ENCODE data around the gene AGR3. TPM values are rescaled to one million over a fixed set of nuclear protein-coding genes. Genes with fewer than 3 reads are reported as not detected.

The AGR3 gene
- total RNA-seq, 1 experiment from 2014 or later: not detected

DNA sequence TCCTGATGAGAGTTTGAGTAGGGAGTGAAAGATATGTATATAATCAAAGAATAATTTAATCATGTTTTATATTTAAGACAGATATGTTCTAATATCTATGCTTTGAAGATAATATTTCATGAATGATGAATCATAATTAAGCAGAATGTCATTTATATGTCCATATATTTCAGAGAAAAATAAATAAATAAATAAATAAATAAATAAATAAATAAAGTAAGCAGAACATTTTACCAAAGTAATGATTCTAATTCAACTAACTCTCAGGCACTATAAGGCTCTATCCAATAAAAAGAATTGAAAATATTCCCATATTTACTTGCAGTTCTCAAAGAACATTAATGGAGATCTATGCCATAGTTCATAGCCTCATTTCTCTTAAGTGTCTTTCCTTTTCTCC lies 36.0 kb downstream of the AGR3 start:
- no peak for DNase-seq (ENCODE audit: low read depth)
- in situ Hi-C loops (cut with HindIII; ENCODE audit: low pct_unique_long_range_greater_than_20kb, low sequenced_read_pairs): no loop called here

DNA sequence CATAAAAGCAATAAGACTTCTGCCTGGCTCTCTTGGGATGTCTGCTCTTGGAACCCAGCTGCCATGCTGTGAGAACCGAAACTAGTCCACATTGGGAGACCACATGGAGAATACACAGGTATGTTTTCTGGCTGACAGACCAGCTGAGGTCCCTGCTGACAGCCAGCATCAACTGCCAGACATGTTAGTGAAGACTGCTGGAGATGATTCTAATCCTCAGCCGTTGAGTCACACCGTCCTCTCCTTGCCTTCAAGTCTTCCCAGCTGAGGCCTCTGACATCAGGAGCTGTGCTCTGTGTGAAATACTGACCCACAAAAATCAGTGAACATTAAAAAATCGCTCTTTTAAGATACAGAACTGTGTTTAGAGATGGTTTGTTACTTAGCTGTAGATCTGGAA lies 40.1 kb downstream of the AGR3 start:
- no peak for DNase-seq (ENCODE audit: low read depth)
- in situ Hi-C loops (cut with HindIII; ENCODE audit: low pct_unique_long_range_greater_than_20kb, low sequenced_read_pairs): no loop called here

DNA sequence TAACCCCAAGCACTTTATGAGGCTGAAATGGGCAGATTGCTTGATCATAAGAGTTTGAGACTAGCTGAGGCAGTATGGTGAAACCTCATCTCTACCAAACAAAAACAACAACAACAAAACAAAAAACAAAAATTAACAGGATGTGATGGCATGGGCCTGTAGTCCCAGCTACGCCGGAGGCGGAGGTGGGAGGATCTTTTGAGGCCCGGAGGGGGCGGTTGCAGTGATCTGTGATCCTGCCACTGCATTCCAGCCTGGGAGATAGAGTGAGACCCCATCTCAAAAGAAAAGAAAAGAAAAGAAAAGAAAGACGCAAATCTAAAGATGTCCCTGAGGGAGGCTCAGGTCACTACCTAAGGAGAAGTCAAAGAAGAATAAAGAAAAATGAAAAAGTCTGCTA lies 41.7 kb downstream of the AGR3 start:
- no peak for DNase-seq (ENCODE audit: low read depth)
- in situ Hi-C loops (cut with HindIII; ENCODE audit: low pct_unique_long_range_greater_than_20kb, low sequenced_read_pairs): no loop called here

DNA sequence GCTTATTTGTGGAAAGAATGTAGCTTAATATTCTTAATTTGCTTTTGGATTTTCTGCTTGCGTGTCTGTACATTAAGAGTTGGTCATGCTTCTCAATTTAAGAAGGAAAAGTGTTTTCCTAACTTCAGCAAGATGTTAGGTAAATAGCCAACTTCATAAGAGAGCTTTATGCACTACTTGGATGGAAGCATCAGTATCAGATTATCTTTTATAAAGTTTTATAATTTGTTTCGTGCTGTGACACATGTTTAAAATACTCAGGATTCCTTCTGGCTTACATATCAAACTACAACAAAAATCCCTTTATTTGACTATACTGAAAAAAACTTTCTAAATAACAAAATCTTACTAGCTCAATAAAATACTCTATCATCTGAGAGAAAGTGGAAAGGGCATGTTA lies 42.1 kb downstream of the AGR3 start:
- in situ Hi-C loops (cut with HindIII; ENCODE audit: low pct_unique_long_range_greater_than_20kb, low sequenced_read_pairs): no loop called here

DNA sequence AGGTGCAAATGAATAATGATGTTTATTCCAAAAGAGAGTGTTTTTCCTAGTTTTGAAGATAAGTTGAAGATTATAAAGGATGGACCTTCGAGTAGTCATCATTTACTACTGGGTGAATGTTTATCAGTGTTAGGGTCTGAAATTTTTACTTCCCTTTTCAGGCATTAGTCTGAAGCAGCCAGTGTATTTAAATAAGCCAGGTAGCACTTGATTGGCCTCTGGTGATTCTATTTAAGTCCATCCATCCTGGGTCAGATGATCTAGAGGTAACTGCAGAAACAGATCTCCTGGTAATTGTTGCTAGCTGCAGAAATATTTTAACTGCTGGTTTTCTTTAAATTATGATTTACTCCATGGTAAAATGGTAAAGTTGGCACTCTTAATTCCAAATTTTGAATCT lies 42.9 kb downstream of the AGR3 start:
- in situ Hi-C loops (cut with HindIII; ENCODE audit: low pct_unique_long_range_greater_than_20kb, low sequenced_read_pairs): no loop called here
- no peak for DNase-seq (ENCODE audit: low read depth)

More for the DNA sequence above, 42.1 kb downstream of the AGR3 start:
- DNase-seq (ENCODE audit: low read depth): no peak

DNA sequence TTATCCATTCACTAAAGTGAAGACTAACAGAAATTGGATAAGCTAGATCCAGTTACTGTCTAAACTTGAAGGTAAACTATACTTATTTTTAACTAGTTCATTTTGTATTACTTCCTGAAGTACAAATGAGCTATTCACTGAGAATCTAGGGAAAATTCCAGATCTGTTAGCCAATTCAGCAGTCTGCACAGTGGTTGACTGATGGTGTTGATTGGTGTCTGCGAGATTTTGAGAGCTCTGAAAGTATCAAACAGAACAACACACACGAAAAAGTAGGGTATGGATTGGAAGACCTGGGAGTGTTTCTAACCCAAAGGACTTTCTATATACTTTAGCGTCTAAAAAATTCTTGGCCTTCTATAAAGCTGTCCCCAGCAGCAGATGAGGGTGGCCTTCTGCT lies 43.4 kb downstream of the AGR3 start:
- in situ Hi-C loops (cut with HindIII; ENCODE audit: low pct_unique_long_range_greater_than_20kb, low sequenced_read_pairs): no loop called here
- DNase-seq (ENCODE audit: low read depth): no peak

DNA sequence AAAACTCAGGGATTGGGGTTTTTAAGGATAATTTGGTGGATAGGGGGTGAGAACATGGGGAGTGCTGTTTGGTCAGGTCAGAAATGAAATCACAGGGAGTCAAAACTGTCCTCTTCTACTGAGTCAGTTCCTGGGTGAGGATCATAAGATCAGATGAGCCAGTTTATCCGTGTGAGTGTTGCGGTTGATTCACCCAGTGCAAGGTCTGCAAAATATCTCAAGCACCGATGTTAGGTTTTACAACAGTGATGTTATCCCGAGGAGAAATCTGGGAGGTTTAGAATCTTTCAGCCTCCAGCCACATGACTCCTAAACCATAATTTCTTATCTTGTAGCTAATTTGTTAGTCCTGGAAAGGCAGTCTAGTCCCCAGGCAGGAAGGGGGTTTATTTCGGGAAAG lies 45.3 kb downstream of the AGR3 start:
- in situ Hi-C loops (cut with HindIII; ENCODE audit: low pct_unique_long_range_greater_than_20kb, low sequenced_read_pairs): no loop called here
- no peak for DNase-seq (ENCODE audit: low read depth)

DNA sequence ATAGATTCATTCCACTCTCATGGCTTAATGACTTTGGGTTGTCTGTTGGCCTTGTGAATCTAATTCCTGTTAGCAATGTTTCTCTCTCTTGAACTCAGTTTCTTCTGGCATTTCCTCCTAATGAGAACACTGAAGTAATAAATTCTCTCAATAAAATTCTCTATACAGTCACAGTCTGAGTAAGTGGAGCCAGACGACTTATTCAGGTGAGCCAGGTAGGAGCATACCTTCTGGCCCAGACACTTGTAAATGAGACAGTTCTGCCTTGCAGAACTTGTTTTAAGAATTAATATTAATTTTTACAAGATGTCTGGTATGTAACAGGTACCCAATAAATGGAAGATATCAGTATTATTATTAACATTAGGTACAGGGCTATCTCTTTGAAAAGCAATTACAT lies 48.4 kb downstream of the AGR3 start:
- no peak for DNase-seq (ENCODE audit: low read depth)
- in situ Hi-C loops (cut with HindIII; ENCODE audit: low pct_unique_long_range_greater_than_20kb, low sequenced_read_pairs): no loop called here

DNA sequence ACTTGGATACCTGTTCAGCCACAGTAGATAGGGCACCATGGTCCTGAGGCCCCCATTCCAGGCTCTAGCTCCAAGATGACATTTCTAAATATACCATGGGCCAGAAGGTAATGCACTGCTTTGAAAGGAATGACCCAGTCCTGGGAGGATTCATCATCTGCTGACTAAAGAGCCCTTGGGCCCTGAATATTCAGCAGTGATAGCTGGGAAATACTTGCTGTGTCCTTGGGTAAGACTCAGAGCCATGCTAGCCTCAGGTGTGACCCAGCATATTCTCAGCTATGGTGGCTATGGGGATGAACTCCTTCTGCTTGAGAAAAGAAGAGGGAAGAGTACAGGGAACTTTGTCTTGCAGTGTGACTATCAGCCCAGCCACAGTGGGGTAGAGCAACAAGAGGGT lies 55.7 kb downstream of the AGR3 start:
- DNase-seq (ENCODE audit: low read depth): no peak
- in situ Hi-C loops (cut with HindIII; ENCODE audit: low pct_unique_long_range_greater_than_20kb, low sequenced_read_pairs): no loop called here

DNA sequence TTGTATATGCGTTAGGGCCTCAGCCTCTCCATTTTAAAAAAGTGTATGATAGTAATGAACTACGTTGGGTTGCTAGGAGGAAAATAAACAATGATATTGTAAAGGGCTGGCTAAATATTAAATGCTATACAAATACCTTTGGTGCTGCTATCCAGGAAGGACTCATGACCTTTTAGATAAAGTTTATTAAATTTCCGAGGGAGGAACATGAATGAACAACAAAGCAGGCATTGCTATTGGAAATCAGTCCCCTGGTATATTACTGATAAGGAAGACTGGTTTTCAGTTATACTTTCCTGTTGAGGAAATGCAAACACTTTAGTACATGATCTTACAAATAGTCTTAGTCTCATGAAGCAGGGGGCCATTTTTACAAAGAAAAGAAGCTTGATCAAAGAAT lies 59.8 kb downstream of the AGR3 start:
- peak; percentile 47 for DNase-seq (ENCODE audit: low read depth)
- in situ Hi-C loops (cut with HindIII; ENCODE audit: low pct_unique_long_range_greater_than_20kb, low sequenced_read_pairs): no loop called here

DNA sequence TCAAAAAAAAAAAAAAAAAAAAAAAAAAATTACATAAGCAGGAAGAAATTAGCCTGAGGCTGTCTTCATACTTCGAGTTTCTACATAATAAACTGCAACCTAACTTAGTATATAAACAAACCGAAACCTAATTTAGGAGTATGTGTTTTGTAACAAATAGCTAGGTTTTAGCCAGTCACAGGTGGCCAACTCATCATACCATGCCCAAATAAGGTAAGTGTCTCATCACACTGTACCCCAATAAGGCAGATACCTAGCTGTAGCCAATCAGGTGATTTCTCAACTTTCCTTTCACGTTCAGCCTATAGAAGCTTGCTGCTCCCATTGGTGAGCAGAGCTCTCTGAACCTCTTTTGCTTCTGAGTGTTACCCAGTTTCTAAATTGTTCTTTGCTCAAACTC lies 63.1 kb downstream of the AGR3 start:
- DNase-seq (ENCODE audit: low read depth): no peak
- in situ Hi-C loops (cut with HindIII; ENCODE audit: low pct_unique_long_range_greater_than_20kb, low sequenced_read_pairs): no loop called here

DNA sequence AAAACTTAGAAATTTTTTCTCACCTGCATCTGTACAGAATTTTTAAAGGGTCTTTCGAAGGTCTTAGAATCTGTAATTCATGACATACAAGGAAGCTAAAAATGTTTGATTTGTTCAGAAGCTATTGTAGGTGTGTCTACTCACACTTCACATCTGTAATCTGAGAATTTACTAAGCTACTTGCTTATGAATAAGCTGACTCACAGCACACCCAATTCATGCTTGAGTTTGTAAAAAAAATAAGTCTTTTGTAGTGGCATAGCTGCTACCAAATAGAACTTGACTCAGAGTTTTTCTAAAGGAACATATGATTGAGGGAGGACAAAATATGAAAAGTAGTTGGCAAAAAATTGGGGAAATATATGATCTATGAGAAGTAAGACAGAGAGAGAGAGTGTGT lies 64.2 kb downstream of the AGR3 start:
- peak; percentile 67 for DNase-seq (ENCODE audit: low read depth)
- in situ Hi-C loops (cut with HindIII; ENCODE audit: low pct_unique_long_range_greater_than_20kb, low sequenced_read_pairs): no loop called here

DNA sequence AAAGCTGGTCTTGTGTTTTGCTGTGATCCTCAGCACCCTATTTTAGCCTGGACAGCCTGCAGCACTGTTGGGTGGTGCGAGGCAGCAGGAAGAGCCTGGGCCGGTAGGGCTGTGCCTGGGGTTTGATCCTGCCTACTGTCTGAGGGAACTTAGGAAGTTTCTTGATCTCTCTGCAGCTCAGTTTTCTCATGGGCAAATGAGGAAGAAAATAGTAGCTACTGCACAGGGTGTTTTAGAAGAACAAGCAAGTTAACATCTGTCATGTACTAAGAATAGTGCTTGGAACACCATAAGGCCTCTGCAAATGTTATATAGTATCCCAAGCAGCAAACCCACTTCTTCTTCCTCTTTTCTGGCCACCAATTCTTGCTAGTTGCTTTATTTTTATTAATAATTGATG lies 65.0 kb downstream of the AGR3 start:
- in situ Hi-C loops (cut with HindIII; ENCODE audit: low pct_unique_long_range_greater_than_20kb, low sequenced_read_pairs): no loop called here

DNA sequence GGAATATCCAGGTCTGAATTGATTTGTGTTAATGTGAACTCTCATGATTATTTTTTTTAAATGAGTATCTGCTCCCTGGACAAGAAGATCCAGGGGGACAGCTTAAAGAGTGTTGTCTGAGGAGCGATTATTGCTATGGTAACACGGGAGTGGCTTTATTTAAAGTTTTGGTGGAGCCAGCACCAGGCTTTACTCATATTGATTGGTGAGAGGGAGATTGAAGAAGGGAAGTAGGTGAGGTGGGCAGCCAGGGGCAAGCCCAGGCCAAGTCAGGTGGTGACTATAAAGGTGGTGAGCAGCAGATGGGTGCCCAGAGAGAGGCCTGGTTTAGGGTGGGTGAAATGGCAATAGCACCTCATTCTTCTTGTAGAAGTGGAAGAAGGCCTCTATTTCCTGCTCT lies 66.8 kb downstream of the AGR3 start:
- no peak for DNase-seq (ENCODE audit: low read depth)
- in situ Hi-C loops (cut with HindIII; ENCODE audit: low pct_unique_long_range_greater_than_20kb, low sequenced_read_pairs): no loop called here

More for the DNA sequence above, 65.0 kb downstream of the AGR3 start:
- no peak for DNase-seq (ENCODE audit: low read depth)

DNA sequence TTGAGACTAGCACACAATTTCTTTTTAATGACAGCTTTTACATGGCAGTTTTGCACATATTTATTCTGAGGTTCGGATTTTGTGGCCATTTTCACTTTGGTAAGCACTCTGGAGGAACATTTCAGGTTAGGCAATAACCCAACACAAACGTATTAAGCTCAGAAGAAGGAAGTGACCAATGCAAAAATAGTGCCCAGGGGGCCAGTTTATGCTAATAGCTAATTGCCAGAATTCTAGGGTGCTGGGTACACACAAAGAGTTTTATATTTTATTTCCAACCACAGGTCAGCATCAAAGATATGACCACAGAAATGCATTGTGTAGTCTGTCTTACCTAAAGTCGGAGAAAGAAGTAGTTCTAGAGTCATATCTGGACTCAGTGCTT lies 68.6 kb downstream of the AGR3 start:
- no peak for DNase-seq (ENCODE audit: low read depth)
- in situ Hi-C loops (cut with HindIII; ENCODE audit: low pct_unique_long_range_greater_than_20kb, low sequenced_read_pairs): no loop called here

DNA sequence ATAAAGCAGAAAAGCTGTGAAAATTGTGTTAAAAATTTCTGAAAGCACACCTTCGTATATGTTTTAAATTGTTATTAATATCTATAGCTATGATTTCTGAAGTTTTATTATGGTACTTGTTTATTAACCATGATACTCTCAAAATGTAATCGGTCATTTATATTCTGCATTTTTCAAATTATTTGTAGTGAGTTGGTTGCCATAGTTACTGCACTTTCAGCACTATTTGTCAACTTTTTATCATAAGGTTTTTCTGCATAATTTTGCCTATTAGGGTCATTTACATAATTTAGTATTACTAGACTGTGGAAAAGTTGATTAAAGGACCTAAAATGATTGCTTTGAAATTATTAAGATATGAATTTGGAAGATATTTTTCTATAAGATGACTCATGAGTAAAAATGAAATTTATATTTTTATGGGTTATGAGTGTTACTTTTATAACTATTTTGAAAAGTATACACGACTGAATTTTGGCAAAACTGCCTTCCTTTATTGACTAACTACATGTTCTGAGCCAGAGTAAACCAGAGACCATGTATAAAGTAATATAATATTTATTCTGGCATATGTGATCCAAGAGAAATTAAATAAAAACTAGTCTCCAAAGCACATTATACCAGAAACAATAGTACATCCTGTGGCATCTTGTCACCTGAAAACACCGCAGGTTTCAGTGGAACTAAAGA lies 69.1 kb downstream of the AGR3 start:
- DNase-seq (ENCODE audit: low read depth): no peak
- in situ Hi-C loops (cut with HindIII; ENCODE audit: low pct_unique_long_range_greater_than_20kb, low sequenced_read_pairs): no loop called here

DNA sequence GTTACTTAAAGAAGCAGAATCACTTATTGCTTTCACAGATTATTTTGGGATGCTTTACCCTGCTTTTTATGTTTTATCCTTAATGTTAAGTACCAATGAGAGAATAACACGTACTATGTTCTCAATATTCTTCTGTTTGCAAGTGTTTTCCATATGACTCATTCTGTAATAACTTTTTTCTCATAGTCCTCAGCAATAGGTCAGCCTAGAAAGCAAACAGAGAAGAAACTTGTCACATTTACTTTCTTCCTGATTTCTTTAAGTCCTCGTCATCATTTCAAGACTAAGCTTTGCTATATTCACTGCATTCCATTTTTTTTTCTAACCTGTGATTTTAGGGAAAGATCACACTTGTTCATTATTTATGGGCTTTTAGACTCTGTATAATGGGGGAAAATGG lies 70.2 kb downstream of the AGR3 start:
- DNase-seq (ENCODE audit: low read depth): peak; percentile 67
- in situ Hi-C loops (cut with HindIII; ENCODE audit: low pct_unique_long_range_greater_than_20kb, low sequenced_read_pairs): no loop called here

DNA sequence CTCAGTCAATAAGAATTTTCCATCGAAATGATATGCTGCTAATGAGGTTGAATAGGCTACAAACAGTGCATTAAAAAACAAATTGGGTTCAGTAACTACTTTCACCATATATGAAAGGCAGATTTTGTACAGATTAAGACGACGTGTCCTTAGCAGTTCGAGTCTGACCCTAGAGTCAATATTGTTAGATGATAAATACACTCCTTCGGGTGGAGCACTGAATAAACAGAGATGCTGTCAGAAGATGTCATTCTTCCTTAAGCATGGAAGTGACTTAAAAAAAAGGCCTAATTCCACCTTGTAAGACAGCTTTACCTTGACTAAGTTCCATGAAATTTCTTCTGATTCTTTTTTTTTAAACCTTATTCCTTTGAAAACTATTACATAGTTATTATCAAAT lies 71.2 kb downstream of the AGR3 start:
- in situ Hi-C loops (cut with HindIII; ENCODE audit: low pct_unique_long_range_greater_than_20kb, low sequenced_read_pairs): no loop called here
- DNase-seq (ENCODE audit: low read depth): no peak

DNA sequence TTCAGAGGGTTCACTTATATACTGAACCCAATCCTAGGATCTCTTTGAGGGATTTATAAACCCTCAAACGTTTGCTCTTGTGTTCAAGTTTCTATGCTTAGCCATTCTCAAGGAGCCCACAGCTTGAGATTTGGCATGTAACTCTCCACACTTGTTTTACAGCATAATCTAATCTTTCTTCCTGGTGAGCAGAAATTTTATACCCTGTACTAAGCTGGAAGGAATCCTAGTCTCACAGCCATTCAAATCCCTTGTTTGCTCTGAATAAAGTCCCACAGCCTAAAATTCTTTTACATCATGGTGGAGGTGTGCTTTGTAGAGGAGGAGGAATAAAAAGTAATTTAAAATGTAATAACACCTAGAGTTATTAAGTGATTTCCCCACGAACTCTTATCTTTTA lies 71.7 kb downstream of the AGR3 start:
- DNase-seq (ENCODE audit: low read depth): no peak
- in situ Hi-C loops (cut with HindIII; ENCODE audit: low pct_unique_long_range_greater_than_20kb, low sequenced_read_pairs): no loop called here

All from Caki2 (cell line).